ENCODE results near the gene PACRG.

PACRG gene

DNA sequence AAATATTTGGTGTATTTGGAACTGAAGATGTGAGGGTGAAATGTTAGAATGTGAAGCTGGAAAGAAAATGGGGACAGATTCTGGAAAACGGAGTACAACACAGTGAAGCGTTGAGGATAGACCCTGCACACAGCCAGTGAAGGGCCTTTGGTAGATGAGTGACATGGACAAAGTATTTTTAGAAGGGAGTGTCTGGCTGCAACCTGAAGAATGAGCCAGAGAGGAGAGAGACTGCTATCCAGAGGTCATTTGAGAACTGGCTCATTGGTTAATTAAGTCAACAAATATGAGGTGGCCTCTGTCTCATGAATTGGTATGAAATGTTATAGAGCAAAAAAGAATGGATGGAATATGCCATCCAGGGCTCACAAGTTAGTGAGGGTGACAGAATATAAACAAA lies 310.5 kb downstream of the PACRG start:
- Histone ChIP-seq H3K9me3 (ENCODE audit: control insufficient read depth, low read length) (no peaks in the 10 kb centered on the region), H3K4me1 (ENCODE audit: control insufficient read depth, insufficient read depth, low read length) (no peaks in the 10 kb centered on the region), H3K9ac (ENCODE audit: low read length) (no peak overlapping the region), H3K36me3 (ENCODE audit: control insufficient read depth, insufficient read depth, low read length) (no peaks in the 10 kb centered on the region), H3K27me3 (ENCODE audit: control insufficient read depth, insufficient read depth, low read length) (no peaks in the 10 kb centered on the region), H3K4me3 (ENCODE audit: low read length) (no peak overlapping the region)

DNA sequence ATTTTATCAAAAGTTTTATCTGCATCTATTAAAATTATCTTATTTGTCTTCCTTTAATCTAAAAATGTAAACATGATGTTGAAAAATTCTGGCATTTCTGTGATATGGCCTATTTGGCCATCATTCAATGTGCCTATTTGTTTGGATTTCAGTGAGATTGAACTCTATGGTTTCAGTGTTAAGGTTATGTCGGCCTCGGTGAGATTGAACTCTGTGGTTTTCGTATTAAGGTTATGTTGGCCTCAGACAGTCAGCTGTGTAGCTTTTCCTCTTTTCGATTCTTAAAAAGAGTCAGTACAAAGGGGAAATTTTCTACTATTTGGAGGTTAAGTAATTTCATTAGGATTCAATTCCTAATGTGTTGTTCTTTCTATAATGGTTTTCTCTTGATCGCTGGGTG lies 320.6 kb downstream of the PACRG start:
- Histone ChIP-seq H3K4me1 (ENCODE audit: control insufficient read depth, insufficient read depth, low read length) (no peaks in the 10 kb centered on the region), H3K9me3 (ENCODE audit: control insufficient read depth, low read length) (no peaks in the 10 kb centered on the region), H3K36me3 (ENCODE audit: control insufficient read depth, insufficient read depth, low read length) (no peaks in the 10 kb centered on the region), H3K9ac (ENCODE audit: low read length) (no peak overlapping the region), H3K27me3 (ENCODE audit: control insufficient read depth, insufficient read depth, low read length) (no peaks in the 10 kb centered on the region), H3K4me3 (ENCODE audit: low read length) (no peak overlapping the region)

DNA sequence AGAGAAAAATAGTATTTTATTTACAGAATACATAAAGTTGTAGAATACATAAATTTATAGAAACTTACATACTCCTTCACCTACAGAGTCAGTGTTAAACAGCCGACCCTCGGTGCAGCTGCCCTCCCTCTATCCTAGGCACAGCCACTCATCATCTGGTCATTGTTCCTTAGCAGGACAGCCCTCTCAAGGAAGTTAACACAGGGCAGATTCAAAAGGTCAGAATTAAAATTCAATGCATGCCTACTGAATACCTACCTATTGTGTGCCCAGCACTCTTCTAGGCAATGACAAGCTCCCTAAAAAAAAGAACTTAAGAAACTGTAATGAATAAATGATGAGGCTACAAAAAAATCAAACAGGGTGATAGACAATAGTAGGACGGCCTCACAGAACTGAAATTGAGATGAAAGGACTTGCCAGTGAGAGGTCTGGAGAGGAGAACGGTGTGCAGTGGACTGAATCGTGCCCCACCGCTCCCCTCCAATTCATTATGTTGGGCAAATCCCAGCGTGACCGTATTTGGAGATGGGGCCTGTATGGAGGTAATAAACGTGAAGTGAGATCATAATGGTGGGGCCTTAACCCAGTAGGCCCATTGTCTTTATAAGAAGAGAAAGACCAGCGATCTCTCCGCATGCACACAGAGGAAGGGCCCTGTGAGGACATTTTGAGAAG lies 326.0 kb downstream of the PACRG start:
- no peak overlapping the region for H3K9ac ChIP-seq (ENCODE audit: low read length)
- H3K9me3 ChIP-seq (ENCODE audit: control insufficient read depth, low read length): no peaks in the 10 kb centered on the region
- H3K4me1 ChIP-seq (ENCODE audit: control insufficient read depth, insufficient read depth, low read length): no peaks in the 10 kb centered on the region
- no peaks in the 10 kb centered on the region for H3K27me3 ChIP-seq (ENCODE audit: control insufficient read depth, insufficient read depth, low read length)
- no peak overlapping the region for H3K4me3 ChIP-seq (ENCODE audit: low read length)
- no peaks in the 10 kb centered on the region for H3K36me3 ChIP-seq (ENCODE audit: control insufficient read depth, insufficient read depth, low read length)

DNA sequence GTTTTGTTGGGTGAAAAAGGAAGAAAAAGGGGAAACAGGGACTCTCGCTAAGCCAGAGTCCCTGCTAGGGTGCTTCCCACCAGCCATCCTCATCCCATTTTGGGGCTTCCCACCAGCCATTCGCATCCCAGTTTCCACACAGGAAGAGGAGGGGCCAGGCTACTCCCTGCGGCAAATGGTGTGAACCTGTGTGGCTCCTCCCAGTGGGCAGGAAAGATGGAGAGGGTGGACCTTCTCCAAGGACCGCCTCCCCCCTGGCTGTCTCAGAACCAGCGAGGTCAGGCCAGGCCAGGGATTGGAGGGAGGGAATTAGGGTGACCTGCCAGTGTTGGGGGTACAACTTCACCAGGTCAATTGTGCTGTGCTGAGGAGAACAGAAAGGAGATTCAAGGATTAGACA lies 326.9 kb downstream of the PACRG start:
- H3K9me3 ChIP-seq (ENCODE audit: control insufficient read depth, low read length): no peaks in the 10 kb centered on the region

DNA sequence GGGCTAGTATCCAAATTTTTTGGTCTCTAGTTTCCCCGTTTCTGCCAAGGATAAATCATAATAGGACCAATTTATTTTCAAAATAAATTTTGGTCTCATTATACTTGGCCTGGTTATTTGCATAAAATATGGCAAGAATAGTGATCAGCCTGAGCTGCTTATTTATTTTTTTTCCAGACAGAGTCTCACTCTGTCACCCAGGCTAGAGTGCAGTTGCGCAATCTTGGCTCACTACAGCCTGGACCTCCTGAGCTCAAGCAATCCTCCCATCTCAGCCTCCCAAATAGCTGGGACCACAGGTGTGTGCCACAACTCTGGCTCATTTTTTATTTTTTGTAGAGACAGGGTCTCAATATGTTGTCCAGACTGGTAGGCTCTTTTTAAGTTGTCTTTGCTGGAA lies 329.5 kb downstream of the PACRG start:
- Histone ChIP-seq H3K27me3 (ENCODE audit: control insufficient read depth, insufficient read depth, low read length) (no peaks in the 10 kb centered on the region), H3K36me3 (ENCODE audit: control insufficient read depth, insufficient read depth, low read length) (no peaks in the 10 kb centered on the region), H3K4me3 (ENCODE audit: low read length) (no peak overlapping the region), H3K4me1 (ENCODE audit: control insufficient read depth, insufficient read depth, low read length) (no peaks in the 10 kb centered on the region), H3K9me3 (ENCODE audit: control insufficient read depth, low read length) (no peaks in the 10 kb centered on the region), H3K9ac (ENCODE audit: low read length) (no peak overlapping the region)

More for the DNA sequence above, 326.9 kb downstream of the PACRG start:
- no peaks in the 10 kb centered on the region for H3K36me3 ChIP-seq (ENCODE audit: control insufficient read depth, insufficient read depth, low read length)
- no peak overlapping the region for H3K9ac ChIP-seq (ENCODE audit: low read length)
- H3K4me1 ChIP-seq (ENCODE audit: control insufficient read depth, insufficient read depth, low read length): no peaks in the 10 kb centered on the region
- no peak overlapping the region for H3K4me3 ChIP-seq (ENCODE audit: low read length)
- H3K27me3 ChIP-seq (ENCODE audit: control insufficient read depth, insufficient read depth, low read length): no peaks in the 10 kb centered on the region

DNA sequence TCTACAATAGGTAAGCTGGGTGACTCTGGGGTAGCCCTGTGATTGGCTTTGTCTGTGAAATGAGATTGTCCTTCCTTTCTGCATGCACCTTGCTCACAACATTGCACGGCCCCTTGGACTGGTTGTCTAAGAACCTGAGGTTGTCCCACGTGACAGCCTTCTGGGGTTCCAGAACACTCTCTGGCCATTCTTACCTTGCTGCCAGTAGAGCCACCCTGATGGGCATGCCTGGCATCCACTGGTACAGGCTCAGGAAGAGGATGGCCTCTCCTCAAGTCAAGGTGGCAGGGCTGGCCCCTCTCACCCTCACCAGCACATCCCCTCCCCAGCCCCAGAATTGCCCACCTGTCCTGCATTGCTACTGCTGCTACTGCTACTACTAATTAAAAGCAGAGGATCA lies 335.0 kb downstream of the PACRG start:
- no peaks in the 10 kb centered on the region for H3K4me1 ChIP-seq (ENCODE audit: control insufficient read depth, insufficient read depth, low read length)
- H3K9me3 ChIP-seq (ENCODE audit: control insufficient read depth, low read length): no peaks in the 10 kb centered on the region
- H3K36me3 ChIP-seq (ENCODE audit: control insufficient read depth, insufficient read depth, low read length): no peaks in the 10 kb centered on the region
- H3K9ac ChIP-seq (ENCODE audit: low read length): no peak overlapping the region
- no peaks in the 10 kb centered on the region for H3K27me3 ChIP-seq (ENCODE audit: control insufficient read depth, insufficient read depth, low read length)
- H3K4me3 ChIP-seq (ENCODE audit: low read length): no peak overlapping the region

DNA sequence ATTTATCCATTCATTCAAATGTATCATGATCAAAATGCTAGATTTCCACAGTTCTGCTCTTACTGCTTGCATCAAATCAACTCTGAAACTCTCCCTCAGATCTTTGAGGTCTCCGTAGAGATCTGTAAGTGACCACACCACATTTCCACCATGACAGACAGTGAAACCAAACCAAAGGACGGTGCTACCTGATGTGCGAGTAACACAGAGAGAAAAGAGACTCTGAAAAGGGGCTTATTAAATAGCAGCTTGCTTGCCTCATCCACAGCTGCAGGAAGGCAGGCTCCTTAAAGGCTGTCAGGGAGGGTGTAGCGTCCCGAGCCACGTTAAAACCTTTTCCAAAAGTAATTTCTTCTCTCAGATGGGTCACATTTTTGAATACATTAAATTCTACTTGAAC lies 335.8 kb downstream of the PACRG start:
- no peaks in the 10 kb centered on the region for H3K27me3 ChIP-seq (ENCODE audit: control insufficient read depth, insufficient read depth, low read length)
- H3K4me1 ChIP-seq (ENCODE audit: control insufficient read depth, insufficient read depth, low read length): no peaks in the 10 kb centered on the region
- H3K9ac ChIP-seq (ENCODE audit: low read length): no peak overlapping the region
- no peaks in the 10 kb centered on the region for H3K9me3 ChIP-seq (ENCODE audit: control insufficient read depth, low read length)
- H3K36me3 ChIP-seq (ENCODE audit: control insufficient read depth, insufficient read depth, low read length): no peaks in the 10 kb centered on the region
- no peak overlapping the region for H3K4me3 ChIP-seq (ENCODE audit: low read length)

DNA sequence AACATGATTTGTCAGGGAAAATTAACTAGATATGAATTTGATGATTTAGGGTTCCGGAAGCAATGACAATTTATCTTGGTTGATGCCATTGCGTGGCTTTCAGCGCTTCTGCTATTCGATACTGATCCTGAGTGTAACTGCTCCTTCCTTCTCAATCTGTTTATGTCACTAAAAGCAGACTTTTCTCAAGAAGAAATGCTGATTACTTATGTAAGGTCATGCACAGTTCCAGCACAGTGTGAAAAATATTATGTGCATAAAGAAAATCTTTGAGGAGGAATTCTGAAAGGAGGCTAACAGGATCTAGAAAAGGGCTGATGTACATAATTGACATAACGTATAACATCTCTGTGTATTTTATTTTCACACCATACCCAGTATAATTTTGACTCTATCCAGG lies 336.6 kb downstream of the PACRG start:
- H3K36me3 ChIP-seq (ENCODE audit: control insufficient read depth, insufficient read depth, low read length): no peaks in the 10 kb centered on the region
- H3K9me3 ChIP-seq (ENCODE audit: control insufficient read depth, low read length): no peaks in the 10 kb centered on the region
- H3K4me1 ChIP-seq (ENCODE audit: control insufficient read depth, insufficient read depth, low read length): no peaks in the 10 kb centered on the region
- H3K9ac ChIP-seq (ENCODE audit: low read length): no peak overlapping the region
- H3K4me3 ChIP-seq (ENCODE audit: low read length): no peak overlapping the region
- no peaks in the 10 kb centered on the region for H3K27me3 ChIP-seq (ENCODE audit: control insufficient read depth, insufficient read depth, low read length)

DNA sequence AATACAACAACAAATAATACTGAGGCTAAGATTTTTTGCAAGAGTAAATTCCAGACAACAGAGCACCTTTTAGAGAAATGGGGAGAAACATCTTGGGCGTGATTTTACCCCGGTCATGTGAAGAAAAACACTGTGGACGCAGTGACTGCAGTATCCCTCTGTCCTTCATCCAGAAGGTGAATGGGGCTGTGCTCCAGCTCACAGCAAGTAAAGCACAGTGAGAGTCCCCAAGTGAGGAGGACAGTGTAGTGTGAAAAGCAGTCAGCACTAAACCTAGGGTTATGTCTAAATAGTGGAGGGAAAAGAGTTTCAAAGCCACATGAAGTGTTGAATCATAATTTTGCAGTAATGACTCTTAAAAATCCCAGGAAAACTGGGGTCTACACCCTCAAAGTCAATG lies 338.4 kb downstream of the PACRG start:
- H3K9me3 ChIP-seq (ENCODE audit: control insufficient read depth, low read length): no peaks in the 10 kb centered on the region
- no peak overlapping the region for H3K9ac ChIP-seq (ENCODE audit: low read length)
- H3K4me1 ChIP-seq (ENCODE audit: control insufficient read depth, insufficient read depth, low read length): no peaks in the 10 kb centered on the region
- H3K4me3 ChIP-seq (ENCODE audit: low read length): no peak overlapping the region
- no peaks in the 10 kb centered on the region for H3K27me3 ChIP-seq (ENCODE audit: control insufficient read depth, insufficient read depth, low read length)
- H3K36me3 ChIP-seq (ENCODE audit: control insufficient read depth, insufficient read depth, low read length): no peaks in the 10 kb centered on the region

DNA sequence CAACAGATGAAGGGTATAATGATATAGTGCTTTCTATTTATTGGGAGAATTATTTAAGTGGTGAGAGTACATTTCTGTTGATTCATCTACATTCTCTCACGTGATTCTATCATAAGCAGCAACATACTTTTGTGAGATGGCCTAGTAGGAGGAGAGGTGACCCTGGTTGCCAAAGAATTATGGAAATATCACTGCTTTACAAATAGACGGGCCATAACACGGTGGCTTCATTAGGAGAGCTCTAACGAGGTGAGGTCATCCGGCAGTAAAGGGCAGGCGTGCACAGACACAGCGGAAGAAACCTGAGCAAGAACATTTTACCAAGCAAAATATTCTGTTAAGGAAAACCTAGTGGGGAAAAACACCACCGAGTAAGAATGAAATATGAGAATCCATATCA lies 349.4 kb downstream of the PACRG start:
- H3K27me3 ChIP-seq (ENCODE audit: control insufficient read depth, insufficient read depth, low read length): no peaks in the 10 kb centered on the region
- no peak overlapping the region for H3K4me3 ChIP-seq (ENCODE audit: low read length)
- H3K9ac ChIP-seq (ENCODE audit: low read length): no peak overlapping the region
- H3K4me1 ChIP-seq (ENCODE audit: control insufficient read depth, insufficient read depth, low read length): no peaks in the 10 kb centered on the region
- H3K36me3 ChIP-seq (ENCODE audit: control insufficient read depth, insufficient read depth, low read length): no peaks in the 10 kb centered on the region
- no peaks in the 10 kb centered on the region for H3K9me3 ChIP-seq (ENCODE audit: control insufficient read depth, low read length)

DNA sequence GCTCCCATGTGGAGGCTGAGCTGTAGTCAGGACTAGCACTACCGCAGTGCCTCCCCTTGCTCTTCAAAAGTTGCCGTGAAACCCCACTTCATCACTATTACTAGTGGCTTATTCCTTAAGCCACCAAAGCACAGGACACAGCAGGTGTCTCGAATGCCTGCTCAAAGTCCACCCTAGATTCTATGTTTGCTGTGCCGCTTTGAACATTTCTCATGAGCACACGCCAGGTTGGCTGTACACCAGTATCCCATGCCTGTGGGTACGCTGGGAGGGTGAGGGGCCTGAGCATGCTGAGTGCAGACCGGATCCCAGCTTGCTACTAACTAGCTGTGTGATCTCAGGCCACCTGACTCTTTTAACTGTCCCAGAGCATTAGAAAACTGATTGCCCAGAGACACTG lies 350.9 kb downstream of the PACRG start:
- Histone ChIP-seq H3K36me3 (ENCODE audit: control insufficient read depth, insufficient read depth, low read length) (no peaks in the 10 kb centered on the region), H3K27me3 (ENCODE audit: control insufficient read depth, insufficient read depth, low read length) (no peaks in the 10 kb centered on the region)

DNA sequence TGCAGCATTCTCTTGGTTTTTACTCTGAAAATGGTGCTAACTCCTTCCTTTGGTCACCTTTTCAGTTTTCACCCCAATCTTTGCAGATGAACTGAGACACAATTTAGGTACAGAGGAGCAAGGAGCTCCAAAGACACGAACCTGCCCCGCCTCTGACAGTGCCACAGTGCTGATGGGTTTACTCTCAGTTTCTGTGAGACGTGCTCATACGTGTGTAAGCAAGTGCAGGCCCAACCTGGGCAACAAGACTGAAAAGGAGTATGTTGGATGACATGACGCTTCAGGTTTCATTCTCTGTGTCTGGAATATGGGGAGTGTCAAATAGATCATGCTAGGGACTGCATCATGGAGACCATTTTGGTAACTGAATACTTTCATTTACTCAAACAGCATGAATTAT lies 352.5 kb downstream of the PACRG start:
- no peaks in the 10 kb centered on the region for H3K27me3 ChIP-seq (ENCODE audit: control insufficient read depth, insufficient read depth, low read length)
- H3K9me3 ChIP-seq (ENCODE audit: control insufficient read depth, low read length): no peaks in the 10 kb centered on the region

More for the DNA sequence above, 350.9 kb downstream of the PACRG start:
- no peak overlapping the region for H3K9ac ChIP-seq (ENCODE audit: low read length)
- no peaks in the 10 kb centered on the region for H3K4me1 ChIP-seq (ENCODE audit: control insufficient read depth, insufficient read depth, low read length)
- no peaks in the 10 kb centered on the region for H3K9me3 ChIP-seq (ENCODE audit: control insufficient read depth, low read length)
- H3K4me3 ChIP-seq (ENCODE audit: low read length): no peak overlapping the region

DNA sequence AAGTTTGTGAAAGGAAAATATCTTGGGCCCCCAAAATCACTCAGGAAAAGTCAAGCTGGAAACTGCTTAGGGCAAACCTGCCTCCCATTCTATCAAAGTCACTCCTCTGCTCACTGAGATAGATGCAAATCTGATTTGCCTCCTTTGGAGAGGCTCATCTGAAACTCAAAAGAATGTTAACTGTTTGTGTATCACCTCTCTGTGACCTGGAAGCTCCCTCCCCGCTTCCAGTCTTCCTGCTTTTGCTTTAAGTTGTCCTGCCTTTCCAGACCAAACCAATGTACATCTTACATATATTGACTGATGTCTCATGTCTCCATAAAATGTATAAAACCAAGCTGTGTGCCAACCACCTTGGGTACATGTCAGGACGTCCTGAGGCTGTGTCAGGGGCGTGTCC lies 355.4 kb downstream of the PACRG start:
- H3K9ac ChIP-seq (ENCODE audit: low read length): no peak overlapping the region
- H3K4me3 ChIP-seq (ENCODE audit: low read length): no peak overlapping the region
- H3K36me3 ChIP-seq (ENCODE audit: control insufficient read depth, insufficient read depth, low read length): no peaks in the 10 kb centered on the region
- H3K4me1 ChIP-seq (ENCODE audit: control insufficient read depth, insufficient read depth, low read length): no peaks in the 10 kb centered on the region
- no peaks in the 10 kb centered on the region for H3K27me3 ChIP-seq (ENCODE audit: control insufficient read depth, insufficient read depth, low read length)
- no peaks in the 10 kb centered on the region for H3K9me3 ChIP-seq (ENCODE audit: control insufficient read depth, low read length)

More for the DNA sequence above, 352.5 kb downstream of the PACRG start:
- no peaks in the 10 kb centered on the region for H3K36me3 ChIP-seq (ENCODE audit: control insufficient read depth, insufficient read depth, low read length)
- no peak overlapping the region for H3K9ac ChIP-seq (ENCODE audit: low read length)
- no peak overlapping the region for H3K4me3 ChIP-seq (ENCODE audit: low read length)
- H3K4me1 ChIP-seq (ENCODE audit: control insufficient read depth, insufficient read depth, low read length): no peaks in the 10 kb centered on the region
